Hematopoietic multipotent progenitor cell treated with erythropoietin and hydrocortisone succinate and interleukin-3 and kit ligand, for 17 days (in vitro differentiated cells): ENCODE data around the gene ATP7B.

Experiments used
- DNase-seq: peaks from one replicate; pipeline ENCODE4 v3.0.0-alpha.2; 2015; ENCODE audit warnings: low spot score

Gene ATP7B

GRCh38 chr13:51894239-51894638, 117.0 kb downstream of the ATP7B start:
- no peak for DNase-seq

- DNase-seq: no peak
Observed at GRCh38 chr13:51892657-51893056, 118.6 kb downstream of the ATP7B start.

GRCh38 chr13:51887468-51887867, 123.8 kb downstream of the ATP7B start:
- DNase-seq: no peak

- DNase-seq: no peak
Observed at GRCh38 chr13:51885651-51886050, 125.6 kb downstream of the ATP7B start.

GRCh38 chr13:51883226-51883600, 128.0 kb downstream of the ATP7B start:
- DNase-seq: no peak
